Right renal pelvis (tissue), 4 donors: ENCODE data around the gene TMC6. TPM values are rescaled to one million over a fixed set of nuclear protein-coding genes. Genes with fewer than 3 reads are reported as not detected.
"Not testable (repeated sequence)": the region's sequence is repeated elsewhere in the genome, so short reads cannot be mapped to it uniquely, and the experiment has no call there.

Source experiments
- DNase-seq, 4 donors: peaks; one replicate each; pipeline ENCODE4 v3.0.0-alpha.2; 2013; ENCODE audit warnings: low read depth in 4 of 4, low spot score in 3 of 4, missing footprints in 1 of 4
- polyA plus RNA-seq, 4 donors: library from polyadenylated mRNA; unstranded; fragments of 120-200 nt; gene quantifications; one replicate each; pipeline ENCODE4 v1.2.1, GENCODE V29; 2013; ENCODE audit not compliant: insufficient read length in 4 of 4

Gene TMC6, protein sequence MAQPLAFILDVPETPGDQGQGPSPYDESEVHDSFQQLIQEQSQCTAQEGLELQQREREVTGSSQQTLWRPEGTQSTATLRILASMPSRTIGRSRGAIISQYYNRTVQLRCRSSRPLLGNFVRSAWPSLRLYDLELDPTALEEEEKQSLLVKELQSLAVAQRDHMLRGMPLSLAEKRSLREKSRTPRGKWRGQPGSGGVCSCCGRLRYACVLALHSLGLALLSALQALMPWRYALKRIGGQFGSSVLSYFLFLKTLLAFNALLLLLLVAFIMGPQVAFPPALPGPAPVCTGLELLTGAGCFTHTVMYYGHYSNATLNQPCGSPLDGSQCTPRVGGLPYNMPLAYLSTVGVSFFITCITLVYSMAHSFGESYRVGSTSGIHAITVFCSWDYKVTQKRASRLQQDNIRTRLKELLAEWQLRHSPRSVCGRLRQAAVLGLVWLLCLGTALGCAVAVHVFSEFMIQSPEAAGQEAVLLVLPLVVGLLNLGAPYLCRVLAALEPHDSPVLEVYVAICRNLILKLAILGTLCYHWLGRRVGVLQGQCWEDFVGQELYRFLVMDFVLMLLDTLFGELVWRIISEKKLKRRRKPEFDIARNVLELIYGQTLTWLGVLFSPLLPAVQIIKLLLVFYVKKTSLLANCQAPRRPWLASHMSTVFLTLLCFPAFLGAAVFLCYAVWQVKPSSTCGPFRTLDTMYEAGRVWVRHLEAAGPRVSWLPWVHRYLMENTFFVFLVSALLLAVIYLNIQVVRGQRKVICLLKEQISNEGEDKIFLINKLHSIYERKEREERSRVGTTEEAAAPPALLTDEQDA
- 10 to 100 TPM; 19.0 to 39.8 (median 27.3) TPM for polyA plus RNA-seq

DNA sequence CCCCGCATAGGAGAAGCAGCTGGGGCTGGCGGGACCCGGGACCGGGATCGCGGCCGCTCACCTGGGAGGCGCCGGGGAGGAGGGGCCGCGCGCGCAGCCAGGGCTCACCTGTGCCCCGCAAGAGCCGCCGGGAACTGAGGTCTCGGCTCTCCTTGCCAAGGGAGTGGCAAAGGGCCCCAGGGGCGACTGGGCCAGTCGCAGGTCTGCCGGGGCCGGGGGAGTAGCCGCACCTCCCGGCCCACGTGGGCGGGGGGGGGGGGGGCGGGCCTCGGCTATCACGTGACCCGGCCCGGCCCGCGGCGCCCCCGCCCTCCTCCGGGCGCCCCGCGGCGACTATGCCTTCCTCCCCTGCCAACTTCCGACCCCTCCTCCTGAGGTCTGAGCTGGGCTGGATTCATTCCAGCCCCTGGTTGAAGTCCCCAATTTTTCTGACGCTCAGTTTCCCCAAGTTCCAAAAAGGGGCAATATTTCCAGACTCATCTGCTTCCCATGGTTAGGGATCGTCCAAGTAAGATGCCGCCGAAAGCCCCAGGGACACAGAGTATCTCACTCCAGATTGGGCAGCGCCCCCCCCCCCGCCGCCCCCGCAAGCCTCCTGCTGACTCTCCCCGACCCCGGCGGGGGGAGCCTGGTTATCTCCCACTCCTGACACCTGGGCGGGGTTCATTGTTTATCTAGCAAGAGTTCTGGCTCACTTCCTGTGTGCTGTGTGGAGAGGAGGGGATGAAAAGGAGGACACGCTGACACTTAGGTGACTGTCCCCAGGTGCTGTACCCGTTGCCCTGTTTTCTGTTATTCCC is at the start of gene TMC6:
Gene TMC6, minus strand, starts transcription at position 205 of the 800 bp plus-strand sequence. CDS start 1,923 bp downstream, outside the sequence.
- DNase-seq, result no peak

DNA sequence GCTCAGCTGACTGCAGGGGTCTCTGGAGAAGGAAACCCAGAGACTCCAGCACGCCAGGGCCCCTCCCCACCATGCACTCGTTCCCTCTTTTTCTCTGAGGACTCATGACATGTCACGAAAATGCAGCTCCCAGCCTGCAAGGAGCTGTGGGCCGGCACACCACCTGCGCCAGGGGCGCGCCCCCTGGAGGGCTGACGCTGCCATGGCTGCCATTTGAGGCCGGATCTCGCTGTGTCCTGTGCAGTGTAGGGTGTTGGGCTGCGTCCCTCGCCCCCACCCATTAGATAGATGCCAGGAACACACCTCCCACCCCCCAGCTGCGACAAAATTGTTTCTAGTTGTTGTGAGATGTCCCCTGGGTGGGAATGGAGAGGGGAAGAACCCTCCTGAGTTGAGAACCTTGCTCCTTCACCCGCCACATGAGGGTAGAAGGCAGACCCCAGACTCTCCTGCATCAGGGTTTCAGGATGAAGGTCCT is 48.0 kb upstream of the TMC6 start:
- DNase-seq, result no peak

DNA sequence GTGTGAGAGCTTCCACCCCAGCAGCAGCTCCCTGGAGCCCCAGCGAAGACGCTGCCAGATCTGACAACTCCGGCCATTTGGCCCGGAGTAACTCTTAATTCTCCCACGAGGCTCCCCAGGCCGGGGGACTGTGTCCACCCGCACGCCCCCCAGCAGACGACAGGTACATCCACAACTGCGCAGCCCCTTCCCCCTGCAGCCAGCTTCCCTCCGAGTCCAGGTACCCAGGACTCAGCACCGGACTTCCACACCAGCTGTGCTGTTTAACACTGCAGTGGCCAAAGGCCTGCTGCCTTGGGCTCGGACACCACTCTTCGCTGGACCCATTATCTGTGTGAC is 47.1 kb upstream of the TMC6 start:
- DNase-seq, result no peak

DNA sequence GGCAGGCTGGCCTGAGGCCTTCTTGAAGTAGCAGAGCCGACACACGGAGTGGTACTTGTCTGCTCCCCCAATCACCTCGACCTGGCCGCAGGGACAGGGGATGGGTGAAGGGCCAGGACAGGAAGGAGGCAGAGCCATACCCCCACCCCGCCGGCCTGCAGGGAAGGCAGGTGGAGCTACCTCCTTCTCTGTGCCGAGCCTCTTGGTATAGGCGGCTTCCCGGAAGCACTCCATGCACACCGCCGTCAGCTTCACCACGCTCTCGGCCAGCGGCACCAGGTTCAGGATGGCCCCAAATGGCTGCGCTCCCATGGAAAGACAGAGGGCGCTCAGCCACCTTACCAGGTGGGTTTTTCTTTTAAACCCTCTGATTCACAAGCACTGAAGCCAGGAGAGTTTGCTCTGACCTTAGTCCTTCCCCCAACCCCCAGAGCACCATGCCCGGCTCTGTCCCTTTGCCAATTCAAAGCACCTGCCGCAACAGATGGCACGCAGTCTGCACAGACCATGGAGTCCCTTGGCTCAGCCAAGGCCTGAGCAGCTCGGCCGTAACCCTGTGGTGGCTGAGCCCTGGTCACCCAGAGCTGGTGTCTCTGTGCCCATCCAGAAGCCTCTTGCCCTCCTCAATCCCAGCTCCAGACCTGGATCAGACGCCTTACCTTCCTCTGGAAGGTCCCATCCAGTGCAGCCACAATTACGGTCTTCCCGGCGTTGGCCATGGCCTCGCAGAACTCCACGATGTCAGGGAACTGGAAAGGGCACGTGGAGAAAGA is 46.5 kb upstream of the TMC6 start:
- DNase-seq, result no peak

DNA sequence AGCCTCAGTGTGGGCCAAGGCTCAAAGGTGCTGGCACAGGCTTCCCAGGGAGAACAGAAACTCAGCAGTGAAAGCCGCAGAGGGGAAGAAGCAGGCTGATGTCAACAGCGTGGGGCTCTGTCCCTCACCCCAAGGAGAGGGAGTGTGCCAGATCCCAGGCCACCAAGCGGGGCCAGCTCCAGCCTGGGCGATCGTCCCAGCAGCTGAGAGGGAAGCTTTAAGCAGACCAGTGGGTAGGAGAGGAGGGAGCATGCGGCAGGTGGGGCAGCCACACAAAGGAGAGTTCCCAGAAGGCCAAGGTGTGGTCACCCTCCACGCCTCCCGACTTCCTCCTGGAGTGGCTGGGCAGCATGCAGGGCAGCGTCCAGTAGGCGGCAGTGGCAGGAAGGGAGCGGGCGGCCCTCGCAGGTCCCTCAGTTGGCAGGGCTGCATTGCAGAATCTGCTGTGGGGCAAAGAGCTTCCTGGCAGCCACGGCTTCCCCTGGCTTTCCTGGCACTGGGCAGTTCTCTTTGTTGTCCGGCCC is 45.9 kb upstream of the TMC6 start:
- DNase-seq, result no peak

DNA sequence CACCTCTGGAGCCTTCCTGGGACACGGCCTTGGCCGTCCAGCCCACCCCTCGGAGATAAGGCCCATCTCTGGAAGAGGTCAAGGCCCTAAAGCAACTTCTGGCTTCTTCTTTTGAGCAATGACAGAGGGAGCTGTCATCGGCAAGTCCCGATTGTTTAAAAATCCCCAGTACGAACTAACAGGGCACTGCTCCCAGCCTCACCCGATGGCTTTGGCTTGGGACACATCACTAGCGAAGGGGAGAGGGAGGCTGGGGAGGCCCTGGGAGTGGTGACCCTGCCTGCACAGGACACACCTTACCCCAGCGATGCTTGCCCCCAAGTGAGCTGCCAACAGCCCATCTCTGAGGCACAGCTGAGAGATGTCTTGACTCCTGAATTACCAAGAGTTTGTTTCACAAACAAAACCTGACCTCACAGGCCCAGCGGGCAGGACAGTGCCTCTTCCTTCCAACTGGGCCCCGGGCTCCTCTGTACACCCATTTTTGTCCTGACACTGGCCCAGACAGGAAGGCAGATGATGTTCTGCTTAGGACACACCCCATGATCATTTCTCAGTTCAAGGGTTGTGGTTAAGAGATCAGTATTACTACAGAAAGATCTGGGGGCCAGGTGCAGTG is 44.7 kb upstream of the TMC6 start:
- no peak for DNase-seq

DNA sequence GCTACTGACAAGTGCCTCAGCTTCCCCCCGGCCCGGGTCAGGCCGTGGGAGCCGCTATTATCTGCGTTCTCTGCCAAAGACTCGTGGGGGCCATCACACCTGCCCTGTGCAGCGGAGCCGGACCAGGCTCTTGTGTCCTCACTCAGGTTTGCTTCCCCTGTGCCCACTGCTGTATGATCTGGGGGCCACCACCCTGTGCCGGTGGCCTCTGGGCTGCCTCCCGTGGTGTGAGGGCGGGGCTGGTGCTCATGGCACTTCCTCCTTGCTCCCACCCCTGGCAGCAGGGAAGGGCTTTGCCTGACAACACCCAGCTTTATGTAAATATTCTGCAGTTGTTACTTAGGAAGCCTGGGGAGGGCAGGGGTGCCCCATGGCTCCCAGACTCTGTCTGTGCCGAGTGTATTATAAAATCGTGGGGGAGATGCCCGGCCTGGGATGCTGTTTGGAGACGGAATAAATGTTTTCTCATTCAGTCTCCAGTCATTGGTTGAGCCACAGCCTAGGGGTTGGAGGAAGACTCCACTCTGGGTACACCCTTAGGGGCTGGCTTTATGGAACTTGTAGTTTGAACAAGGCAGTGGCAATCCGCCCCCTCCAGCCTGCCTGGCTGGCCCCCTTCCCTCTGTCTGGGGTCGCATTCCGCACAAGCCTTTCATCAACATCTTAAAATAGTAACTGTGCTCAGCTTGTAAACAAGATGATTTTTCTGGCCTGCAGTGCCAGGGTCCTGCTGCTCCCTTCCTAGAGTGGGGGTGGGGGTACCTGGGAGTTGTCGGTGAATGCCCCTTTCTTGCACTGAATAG is 43.9 kb upstream of the TMC6 start:
- DNase-seq, result no peak

DNA sequence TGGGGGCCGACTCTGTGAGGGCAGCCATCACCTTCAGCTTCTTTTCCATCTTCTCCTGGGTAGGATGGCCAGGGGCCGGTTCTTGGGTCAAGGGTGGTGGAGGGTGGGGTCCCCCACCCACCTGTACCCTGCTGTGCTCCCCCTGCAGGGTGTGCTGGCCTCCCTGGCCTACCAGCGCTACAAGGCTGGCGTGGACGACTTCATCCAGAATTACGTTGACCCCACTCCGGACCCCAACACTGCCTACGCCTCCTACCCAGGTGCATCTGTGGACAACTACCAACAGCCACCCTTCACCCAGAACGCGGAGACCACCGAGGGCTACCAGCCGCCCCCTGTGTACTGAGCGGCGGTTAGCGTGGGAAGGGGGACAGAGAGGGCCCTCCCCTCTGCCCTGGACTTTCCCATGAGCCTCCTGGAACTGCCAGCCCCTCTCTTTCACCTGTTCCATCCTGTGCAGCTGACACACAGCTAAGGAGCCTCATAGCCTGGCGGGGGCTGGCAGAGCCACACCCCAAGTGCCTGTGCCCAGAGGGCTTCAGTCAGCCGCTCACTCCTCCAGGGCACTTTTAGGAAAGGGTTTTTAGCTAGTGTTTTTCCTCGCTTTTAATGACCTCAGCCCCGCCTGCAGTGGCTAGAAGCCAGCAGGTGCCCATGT is 43.2 kb upstream of the TMC6 start:
- DNase-seq, result not testable (repeated sequence)

DNA sequence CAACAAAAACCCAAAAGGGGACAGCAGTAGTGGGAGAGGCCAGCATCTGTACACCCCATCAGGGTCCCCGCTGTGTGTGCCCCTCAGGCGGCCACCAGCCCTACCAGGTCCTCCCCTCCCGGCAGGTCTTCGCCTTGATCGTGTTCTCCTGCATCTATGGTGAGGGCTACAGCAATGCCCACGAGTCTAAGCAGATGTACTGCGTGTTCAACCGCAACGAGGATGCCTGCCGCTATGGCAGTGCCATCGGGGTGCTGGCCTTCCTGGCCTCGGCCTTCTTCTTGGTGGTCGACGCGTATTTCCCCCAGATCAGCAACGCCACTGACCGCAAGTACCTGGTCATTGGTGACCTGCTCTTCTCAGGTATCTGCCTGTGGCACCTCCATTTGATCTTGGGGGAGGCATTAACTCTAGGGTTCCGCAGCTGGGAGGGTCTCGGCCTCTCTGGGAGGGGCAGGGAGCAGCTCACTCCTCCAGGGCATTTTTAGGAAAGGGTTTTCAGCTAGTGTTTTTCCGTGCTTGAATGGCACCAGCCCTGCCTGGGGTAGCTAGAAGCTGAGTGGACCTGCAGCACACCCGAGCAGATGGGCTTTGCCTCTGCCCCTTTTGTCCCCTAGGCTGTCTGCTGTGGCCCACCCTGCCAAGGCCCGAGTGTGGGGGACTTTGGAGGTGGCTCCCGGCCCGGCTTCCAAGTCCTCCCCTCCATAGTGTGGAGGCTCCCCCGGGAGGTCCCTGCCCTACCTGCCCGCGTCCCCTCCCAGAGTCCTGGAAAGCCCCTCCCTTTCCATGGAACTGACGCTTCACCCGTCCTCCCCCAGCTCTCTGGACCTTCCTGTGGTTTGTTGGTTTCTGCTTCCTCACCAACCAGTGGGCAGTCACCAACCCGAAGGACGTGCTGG is 42.4 kb upstream of the TMC6 start:
- no peak for DNase-seq

DNA sequence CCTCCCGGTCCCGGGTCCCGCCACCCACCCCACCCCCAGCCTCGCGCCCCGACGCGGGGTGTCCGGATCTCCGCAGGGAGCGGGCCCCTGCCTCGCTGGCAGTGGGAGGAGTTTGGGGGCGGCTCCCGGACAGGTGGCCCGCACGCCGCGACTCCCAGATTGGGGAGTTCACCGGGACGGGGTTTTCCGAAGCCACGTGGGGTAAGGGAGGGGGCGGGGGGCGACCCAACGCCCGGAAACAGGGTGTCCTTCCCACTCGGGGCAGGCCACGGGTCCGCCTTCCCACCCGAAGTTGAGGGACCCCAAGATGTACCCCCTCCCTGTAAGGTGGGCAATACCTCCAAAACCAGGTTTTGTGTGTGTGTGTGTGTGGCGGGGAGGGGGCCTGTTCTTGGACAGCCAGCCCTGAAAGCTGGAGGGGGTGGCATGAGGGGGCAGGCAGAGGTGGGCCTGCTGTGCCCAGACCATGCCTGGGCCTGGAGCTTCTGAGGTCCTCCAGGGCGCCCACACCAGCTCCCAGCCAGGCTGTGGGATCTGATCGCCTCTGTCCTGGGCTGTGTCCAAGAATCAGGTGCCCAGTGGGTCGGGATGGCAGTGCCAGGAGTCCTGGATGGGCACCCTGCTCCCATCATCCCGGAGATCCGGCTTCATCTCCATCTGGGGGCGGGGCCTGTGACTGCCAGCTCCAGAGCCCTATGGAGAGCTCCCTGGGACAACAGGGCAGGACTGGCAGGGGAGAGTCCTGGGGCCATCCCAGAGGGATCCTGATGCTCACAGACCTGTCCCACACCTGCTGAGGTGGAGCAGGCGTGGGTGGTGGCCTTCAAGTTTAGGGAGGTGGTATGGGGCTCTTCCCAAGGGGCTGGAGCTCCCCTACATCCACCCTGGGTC is 40.6 kb upstream of the TMC6 start:
- no peak for DNase-seq

DNA sequence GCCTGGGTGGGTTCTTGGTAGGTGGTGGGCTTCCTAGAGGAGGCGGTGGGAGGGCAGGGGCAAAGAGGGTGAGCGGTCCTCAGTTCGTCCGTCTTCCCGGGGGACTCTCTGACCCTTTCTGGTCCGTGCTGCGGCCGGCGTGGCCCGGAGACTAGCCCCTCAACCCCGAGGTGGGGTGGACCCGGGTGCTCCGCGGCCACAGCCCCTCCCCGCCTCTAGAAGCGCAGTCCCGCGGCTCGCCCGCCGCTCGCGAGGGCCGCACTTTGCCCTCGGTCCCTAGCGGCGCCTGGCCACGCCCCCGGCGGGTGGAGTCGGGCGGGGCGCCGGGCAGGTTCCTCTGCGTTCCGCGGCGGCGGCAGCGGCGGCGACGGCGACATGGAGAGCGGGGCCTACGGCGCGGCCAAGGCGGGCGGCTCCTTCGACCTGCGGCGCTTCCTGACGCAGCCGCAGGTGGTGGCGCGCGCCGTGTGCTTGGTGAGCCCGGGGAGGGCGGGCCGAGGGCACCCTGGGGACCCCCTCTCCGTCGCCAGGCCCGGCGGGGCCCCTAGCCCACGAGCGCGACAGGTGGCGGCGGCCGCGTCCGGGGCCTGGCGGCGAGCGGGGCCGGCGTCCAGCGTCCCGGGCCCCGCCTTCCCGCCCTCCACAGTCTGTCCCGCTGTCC is 39.8 kb upstream of the TMC6 start, which contains the start of gene SYNGR2:
Gene SYNGR2, plus strand, starts transcription at position 340 of the 661 bp plus-strand sequence. Its CDS starts 36 bp downstream, at position 376.
- no peak for DNase-seq

DNA sequence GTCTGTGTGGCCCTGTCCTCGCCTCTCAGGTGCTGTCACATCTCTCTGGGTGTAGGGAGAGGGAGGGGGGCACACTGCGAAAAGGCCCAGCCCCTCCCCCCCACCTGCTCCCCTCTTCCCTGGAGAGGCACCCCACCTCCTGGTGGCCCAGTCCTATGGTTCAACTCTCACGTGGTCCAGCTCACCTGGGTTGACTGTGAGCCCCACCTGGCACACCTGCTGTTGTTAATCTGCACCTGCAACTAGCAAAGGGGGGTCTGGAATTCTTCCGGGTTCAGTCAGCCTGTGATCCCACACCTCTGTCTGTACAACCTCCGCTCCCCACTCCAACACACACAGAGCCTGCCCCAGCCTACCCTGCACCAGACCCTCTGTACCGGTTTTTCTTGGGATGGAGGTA is 37.9 kb upstream of the TMC6 start:
- DNase-seq, result no peak

DNA sequence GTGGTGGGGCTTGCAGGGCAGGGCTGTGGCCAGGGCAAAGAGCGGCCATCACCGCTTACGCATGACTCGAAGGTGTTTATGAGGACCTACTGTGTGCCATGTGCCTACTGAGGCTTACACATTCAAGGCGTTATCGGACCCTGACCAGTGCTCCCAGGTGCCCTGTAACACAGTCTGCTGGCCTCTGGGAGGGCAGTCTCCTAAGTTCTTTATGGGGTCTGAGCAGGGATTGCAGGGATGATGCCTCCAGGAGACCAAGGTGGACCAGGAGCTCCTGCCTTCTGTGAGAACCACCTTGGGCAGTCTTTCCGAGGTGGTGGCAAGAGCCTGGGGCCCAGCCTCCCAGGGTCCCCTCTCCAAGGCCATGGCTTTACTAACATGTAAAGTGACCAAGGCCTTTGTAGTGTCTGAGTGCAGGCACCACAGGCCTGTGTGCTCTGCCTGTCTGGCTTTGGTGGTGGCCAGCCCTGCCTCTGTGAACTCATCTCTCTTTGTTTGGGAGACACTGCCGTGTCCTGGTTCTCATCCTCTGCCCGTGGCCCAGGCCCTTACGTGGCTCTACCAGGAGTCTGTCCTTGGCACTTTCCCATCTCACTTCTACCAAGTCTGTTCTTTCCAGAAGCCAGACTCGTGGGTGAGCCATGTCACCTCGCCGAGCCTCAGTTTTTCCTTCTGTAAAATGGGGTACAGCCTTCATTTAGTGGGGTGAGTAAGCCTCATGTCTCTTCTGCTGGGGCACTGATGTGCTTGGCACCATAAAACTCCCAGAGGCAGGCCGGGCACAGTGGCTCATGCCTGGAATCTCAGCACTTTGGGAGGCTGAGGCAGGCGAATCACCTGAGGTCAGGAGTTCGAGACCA is 36.4 kb upstream of the TMC6 start:
- no peak for DNase-seq
